RWPE1 (cell line): Measurements from ENCODE around the gene RAB11A.

Source experiments
- CTCF ChIA-PET: fragments of 350-600 bp; sonication (Branson Sonifier 250); formaldehyde crosslinking; extraction: SDS; loops from one replicate; lab custom pipeline; 2021; lab: Yijun Ruan, JAX
- POLR2A ChIA-PET: fragments of 400-600 bp; formaldehyde crosslinking; extraction: SDS; loops from one replicate; lab custom pipeline; 2020; ENCODE audit warnings: antibody characterized with exemption; ENCODE audit not compliant: low non-redundant PET; lab: Yijun Ruan, JAX
- DNase-seq: peaks from one replicate; pipeline ENCODE4 v3.0.0; 2012; ENCODE audit warnings: low spot score
- H3K27ac ChIP-seq: fragments of 450-650 bp; 2 replicates; pipeline ENCODE4 v1.5.1; 2017
- TF ChIP-seq, protein P1 (sequence below): fragments of 450-650 bp; conservative IDR thresholded peaks from 2 replicates; pipeline ENCODE4 v1.5.1; 2017; ENCODE audit warnings: low read depth, mild to moderate bottlenecking

Gene RAB11A

DNA sequence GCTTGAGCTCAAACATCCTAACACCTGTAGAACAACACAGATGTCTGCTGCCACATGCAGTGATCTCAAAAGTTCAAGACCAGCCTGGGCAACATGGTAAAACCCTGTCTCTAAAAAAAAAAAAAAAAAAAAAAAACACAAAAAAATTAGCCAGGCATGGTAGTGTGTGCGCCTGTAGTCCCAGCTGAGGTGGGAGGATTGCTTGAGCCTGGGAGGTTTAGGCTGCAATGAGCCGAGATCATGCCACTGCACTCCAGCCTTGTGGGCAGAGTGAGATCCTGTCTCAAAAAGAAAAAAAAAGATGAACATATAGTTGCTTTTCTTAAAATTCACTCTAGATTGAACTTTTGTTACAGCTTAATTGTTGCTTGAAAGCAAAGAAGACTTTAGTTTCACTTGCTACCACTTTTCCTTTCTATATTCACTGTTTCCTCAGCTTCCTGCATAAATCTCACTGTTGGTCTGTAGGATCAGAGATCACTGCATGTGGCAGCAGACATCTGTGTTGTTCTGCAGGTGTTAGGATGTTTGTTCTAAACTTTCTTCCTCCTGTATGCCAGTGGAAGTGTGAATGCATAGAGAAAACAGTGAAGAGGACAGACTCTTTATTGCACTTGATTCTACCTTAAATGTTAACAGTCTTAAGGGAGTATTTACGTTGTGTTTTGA lies 12.6 kb downstream of the RAB11A start:
- ChIA-PET CTCF (interaction anchor here (0.7 kb wide), 1 partner anchor 9 kb away, joined by 3 read pairs; no protein-coding TSS in a partner anchor), POLR2A (no interaction called here)
- H3K27ac ChIP-seq = no peak overlapping the region

DNA sequence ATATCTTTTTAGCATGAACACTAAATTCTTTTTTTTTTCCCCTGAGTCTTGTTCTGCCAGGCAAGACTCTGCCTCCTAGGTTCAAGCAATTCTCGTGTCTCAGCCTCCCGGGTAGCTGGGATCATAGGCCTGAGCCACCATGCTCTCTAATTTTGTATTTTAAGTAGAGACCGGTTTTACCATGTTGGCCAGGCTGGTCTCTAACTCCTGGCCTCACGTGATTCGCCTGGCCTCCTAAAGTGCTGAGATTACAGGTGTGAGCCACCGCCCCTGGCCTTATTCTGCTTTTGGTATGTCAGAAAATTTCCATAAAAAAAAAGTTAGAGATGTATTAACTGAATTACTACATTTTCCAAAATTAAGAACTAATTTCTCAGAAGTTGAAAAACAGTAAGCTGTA lies 14.3 kb downstream of the RAB11A start:
- TF ChIP-seq, protein P1, sequence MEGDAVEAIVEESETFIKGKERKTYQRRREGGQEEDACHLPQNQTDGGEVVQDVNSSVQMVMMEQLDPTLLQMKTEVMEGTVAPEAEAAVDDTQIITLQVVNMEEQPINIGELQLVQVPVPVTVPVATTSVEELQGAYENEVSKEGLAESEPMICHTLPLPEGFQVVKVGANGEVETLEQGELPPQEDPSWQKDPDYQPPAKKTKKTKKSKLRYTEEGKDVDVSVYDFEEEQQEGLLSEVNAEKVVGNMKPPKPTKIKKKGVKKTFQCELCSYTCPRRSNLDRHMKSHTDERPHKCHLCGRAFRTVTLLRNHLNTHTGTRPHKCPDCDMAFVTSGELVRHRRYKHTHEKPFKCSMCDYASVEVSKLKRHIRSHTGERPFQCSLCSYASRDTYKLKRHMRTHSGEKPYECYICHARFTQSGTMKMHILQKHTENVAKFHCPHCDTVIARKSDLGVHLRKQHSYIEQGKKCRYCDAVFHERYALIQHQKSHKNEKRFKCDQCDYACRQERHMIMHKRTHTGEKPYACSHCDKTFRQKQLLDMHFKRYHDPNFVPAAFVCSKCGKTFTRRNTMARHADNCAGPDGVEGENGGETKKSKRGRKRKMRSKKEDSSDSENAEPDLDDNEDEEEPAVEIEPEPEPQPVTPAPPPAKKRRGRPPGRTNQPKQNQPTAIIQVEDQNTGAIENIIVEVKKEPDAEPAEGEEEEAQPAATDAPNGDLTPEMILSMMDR = no peak
- no peak overlapping the region for H3K27ac ChIP-seq
- no peak for DNase-seq
- ChIA-PET CTCF (interaction anchor here (0.7 kb wide), 1 partner anchor 309 kb away, joined by 3 read pairs; no protein-coding TSS in a partner anchor), POLR2A (no interaction called here)

More for the DNA sequence above, 12.6 kb downstream of the RAB11A start:
- TF ChIP-seq, protein P1 = no peak
- DNase-seq = no peak

DNA sequence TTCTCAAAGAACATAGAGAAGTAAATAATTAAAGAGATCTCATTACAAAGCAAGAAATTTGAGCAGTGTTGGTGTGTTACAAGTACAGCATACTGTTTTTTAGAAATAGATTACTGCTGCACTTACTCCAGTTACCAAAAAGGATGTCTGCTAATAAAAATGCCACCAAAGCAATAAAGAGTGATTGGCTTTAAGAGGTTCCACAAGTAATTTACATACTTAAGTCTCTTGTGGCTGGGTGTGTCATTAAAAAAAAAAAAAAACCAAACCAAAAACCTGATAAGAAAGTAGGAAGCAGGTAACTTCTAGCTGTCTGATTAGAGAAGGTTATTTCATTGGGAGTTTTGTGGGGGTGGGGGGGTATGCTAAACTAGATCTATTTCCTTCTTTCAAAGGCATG lies 15.2 kb downstream of the RAB11A start:
- DNase-seq = no peak
- ChIA-PET POLR2A (no interaction called here), CTCF (interaction anchor here (0.7 kb wide), 1 partner anchor 308 kb away, joined by 3 read pairs; no protein-coding TSS in a partner anchor)
- TF ChIP-seq, protein P1 = no peak
- no peak overlapping the region for H3K27ac ChIP-seq

DNA sequence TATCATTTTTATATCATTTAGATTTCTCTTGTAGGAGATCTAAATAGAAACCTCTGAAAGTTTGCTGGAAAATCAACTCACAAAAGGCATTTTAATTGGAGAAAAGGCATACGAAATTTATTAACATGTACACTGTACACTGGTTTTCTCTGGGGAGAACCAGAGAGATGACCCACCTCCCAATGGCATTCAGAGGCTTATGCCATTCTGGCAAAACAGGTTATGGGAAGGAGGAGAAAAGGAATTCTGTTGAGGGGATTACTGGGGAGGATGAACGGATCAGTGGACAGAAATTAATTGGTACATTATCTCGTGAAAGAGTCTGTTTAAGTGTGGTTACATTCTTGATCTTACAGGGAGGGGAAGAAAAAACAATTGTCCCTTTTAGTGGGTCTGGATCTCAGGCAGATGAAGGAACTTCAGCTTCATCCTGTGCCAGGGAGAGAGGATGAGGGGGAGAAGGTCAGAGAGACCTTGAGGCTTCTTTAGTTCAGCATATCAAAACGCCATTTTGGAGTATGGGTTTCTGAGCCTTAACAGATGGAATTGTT lies 16.5 kb downstream of the RAB11A start:
- POLR2A ChIA-PET = no interaction called here
- DNase-seq = no peak
- H3K27ac ChIP-seq = no peak overlapping the region
- TF ChIP-seq, protein P1 = no peak
- CTCF ChIA-PET = no interaction called here

DNA sequence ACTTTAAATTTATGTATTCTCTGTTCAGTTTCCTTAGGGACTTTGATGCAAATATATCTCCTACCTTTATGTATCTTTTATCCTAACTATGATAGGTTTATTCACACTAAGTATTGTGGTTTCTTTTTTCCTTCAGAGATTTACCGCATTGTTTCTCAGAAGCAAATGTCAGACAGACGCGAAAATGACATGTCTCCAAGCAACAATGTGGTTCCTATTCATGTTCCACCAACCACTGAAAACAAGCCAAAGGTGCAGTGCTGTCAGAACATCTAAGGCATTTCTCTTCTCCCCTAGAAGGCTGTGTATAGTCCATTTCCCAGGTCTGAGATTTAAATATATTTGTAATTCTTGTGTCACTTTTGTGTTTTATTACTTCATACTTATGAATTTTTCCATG lies 18.3 kb downstream of the RAB11A start:
- TF ChIP-seq, protein P1 = no peak
- POLR2A ChIA-PET = no interaction called here
- DNase-seq = no peak
- H3K27ac ChIP-seq = no peak overlapping the region
- CTCF ChIA-PET = no interaction called here

DNA sequence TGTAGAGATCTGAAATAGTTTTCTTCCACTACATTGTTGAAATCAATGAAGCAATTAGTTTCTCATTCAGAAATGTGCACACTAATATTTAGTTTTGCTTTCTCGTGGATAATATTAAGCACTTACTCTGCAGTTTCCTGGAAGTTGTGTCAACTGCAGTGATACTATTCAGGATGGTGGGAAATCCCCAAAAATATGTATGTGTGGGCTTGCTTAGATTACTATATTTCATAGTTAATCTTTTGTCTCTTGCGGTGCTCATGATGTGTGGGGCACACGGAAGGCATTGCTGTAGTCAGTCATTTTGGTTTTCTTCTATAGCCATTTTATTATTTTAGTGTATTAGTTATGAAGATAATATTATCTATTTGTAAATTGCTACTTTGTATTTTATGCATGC lies 19.7 kb downstream of the RAB11A start:
- no peak overlapping the region for H3K27ac ChIP-seq
- CTCF ChIA-PET = no interaction called here
- TF ChIP-seq, protein P1 = no peak
- no peak for DNase-seq
- POLR2A ChIA-PET = no interaction called here
